Natural killer cell (primary cell): ENCODE results near the gene QSOX1. TPM values are rescaled to one million over a fixed set of nuclear protein-coding genes. Genes with fewer than 3 reads are reported as not detected.
"Not testable (repeated sequence)": the region's sequence is repeated elsewhere in the genome, so short reads cannot be mapped to it uniquely, and the experiment has no call there.

Source experiments
- ATAC-seq, 3 donors: fragments of 150-1000 bp in 2 of 3; fragments of 200-7000 bp in 1 of 3; cut with Tn5 transposase; 1 replicate in 1 of 3; 2 replicates in 2 of 3; pipeline ENCODE4 v1.10.0; 2021; ENCODE audit warnings: mild to moderate bottlenecking in 2 of 3, moderate library complexity in 2 of 3
- DNase-seq, 2 donors: peaks; one replicate each; pipeline versions ENCODE4 v3.0.0 to v3.0.0-alpha.2; 2013 to 2021; ENCODE audit warnings: mixed read lengths in 1 of 2
- H3K27ac ChIP-seq: one replicate; pipeline ENCODE4 v1.5.1; 2013; ENCODE audit warnings: mild to moderate bottlenecking, low read length
- H3K27me3 ChIP-seq: one replicate; pipeline ENCODE4 v1.6.1; 2013; ENCODE audit warnings: low read length; ENCODE audit not compliant: control insufficient read depth, insufficient read depth
- H3K36me3 ChIP-seq: one replicate; pipeline ENCODE4 v1.6.1; 2013; ENCODE audit warnings: low read length; ENCODE audit not compliant: control insufficient read depth, insufficient read depth
- H3K4me1 ChIP-seq: one replicate; pipeline ENCODE4 v1.6.1; 2013; ENCODE audit warnings: low read length; ENCODE audit not compliant: control insufficient read depth, insufficient read depth
- H3K4me3 ChIP-seq: one replicate; pipeline ENCODE4 v1.5.1; 2013; ENCODE audit warnings: low read length
- H3K9me3 ChIP-seq: one replicate; pipeline ENCODE4 v1.6.1; 2013; ENCODE audit warnings: low read length; ENCODE audit not compliant: control insufficient read depth, insufficient read depth
- H3K27ac Mint-ChIP-seq, 2 donors: one replicate each; pipeline ENCODE4 v1.8.0; 2022; ENCODE audit warnings: mild to moderate bottlenecking in 2 of 2, mixed read lengths in 2 of 2, moderate library complexity in 1 of 2
- H3K27me3 Mint-ChIP-seq, 2 donors: one replicate each; pipeline ENCODE4 v1.8.0; 2022; ENCODE audit warnings: low read depth in 2 of 2, mixed read lengths in 2 of 2
- H3K36me3 Mint-ChIP-seq: one replicate; pipeline ENCODE4 v1.8.0; 2022; ENCODE audit warnings: mixed read lengths
- H3K4me1 Mint-ChIP-seq, 2 donors: one replicate each; pipeline ENCODE4 v1.8.0; 2022; ENCODE audit warnings: mixed read lengths in 2 of 2
- H3K4me3 Mint-ChIP-seq: one replicate; pipeline ENCODE4 v1.8.0; 2022; ENCODE audit warnings: mild to moderate bottlenecking, moderate library complexity, mixed read lengths
- H3K9me3 Mint-ChIP-seq, 2 donors: one replicate each; pipeline ENCODE4 v1.8.0; 2022; ENCODE audit warnings: mixed read lengths in 2 of 2
- WGBS: methylation state at CpG from one replicate; pipeline ENCODE4 v1.1.7; 2013; ENCODE audit warnings: missing lambda C conversion rate; ENCODE audit not compliant: insufficient coverage; 5-methylcytosine and 5-hydroxymethylcytosine counted together
- intact Hi-C: fragments of 100-400 bp; cut with micrococcal nuclease; formaldehyde crosslinking; loops from one replicate; pipeline ENCODE4 v1.14.2; 2022
- total RNA-seq, 4 donors: library from RNA; stranded (reverse); fragments of 120-200 nt in 1 of 4; gene quantifications; one replicate each; pipeline versions ENCODE4 v1.2.3 to v1.2.4, GENCODE V29; 2013 to 2022
- TF ChIP-seq, protein P1 (sequence below): fragments of 200-600 bp; IDR thresholded peaks from one replicate; pipeline ENCODE4 v1.8.0; 2022; ENCODE audit warnings: antibody characterized with exemption

Gene QSOX1
- total RNA-seq, 3 donors from 2014 or later (not counting 1 experiment from before 2014, with no cell fraction given), result 31.0 to 42.7 (median 38.2) TPM

DNA sequence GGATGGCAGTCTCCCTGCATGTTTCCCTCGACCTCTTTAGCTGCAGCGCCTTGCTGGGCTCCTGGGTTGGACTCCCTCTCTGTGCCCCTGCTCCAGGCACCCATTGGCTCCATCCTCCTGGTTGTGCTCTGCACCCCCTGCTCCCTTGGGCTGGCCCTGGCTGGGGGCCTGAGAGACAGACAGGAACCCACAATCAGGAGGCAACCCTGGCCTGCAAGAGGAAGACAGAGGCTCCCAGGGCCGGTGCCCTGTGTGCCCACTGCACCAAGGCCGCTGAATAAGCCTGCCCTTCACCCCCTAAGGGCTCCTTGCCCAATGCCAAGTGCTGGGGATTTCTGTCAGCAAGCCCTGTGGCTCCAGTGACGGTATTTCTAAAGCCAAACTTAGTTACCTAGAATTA is 43.9 kb downstream of the QSOX1 start:
- Histone ChIP-seq H3K27me3 (no peaks in the 10 kb centered on the region), H3K36me3 (peaks cover 4% of the 10 kb centered on the region), H3K27ac (no peak overlapping the region), H3K4me3 (no peak overlapping the region), H3K9me3 (no peaks in the 10 kb centered on the region), H3K4me1 (peaks cover 12% of the 10 kb centered on the region)
- H3K4me3 Mint-ChIP-seq, result no peak overlapping the region
- no peaks in the 10 kb centered on the region for H3K36me3 Mint-ChIP-seq
- H3K9me3 Mint-ChIP-seq, result no peaks in the 10 kb centered on the region
- H3K27ac Mint-ChIP-seq, result no peak overlapping the region
- peaks cover 6 to 14% of the 10 kb centered on the region in 2 donors for H3K4me1 Mint-ChIP-seq
- DNase-seq (no peak), ATAC-seq (no peak)
- TF ChIP-seq, protein P1, sequence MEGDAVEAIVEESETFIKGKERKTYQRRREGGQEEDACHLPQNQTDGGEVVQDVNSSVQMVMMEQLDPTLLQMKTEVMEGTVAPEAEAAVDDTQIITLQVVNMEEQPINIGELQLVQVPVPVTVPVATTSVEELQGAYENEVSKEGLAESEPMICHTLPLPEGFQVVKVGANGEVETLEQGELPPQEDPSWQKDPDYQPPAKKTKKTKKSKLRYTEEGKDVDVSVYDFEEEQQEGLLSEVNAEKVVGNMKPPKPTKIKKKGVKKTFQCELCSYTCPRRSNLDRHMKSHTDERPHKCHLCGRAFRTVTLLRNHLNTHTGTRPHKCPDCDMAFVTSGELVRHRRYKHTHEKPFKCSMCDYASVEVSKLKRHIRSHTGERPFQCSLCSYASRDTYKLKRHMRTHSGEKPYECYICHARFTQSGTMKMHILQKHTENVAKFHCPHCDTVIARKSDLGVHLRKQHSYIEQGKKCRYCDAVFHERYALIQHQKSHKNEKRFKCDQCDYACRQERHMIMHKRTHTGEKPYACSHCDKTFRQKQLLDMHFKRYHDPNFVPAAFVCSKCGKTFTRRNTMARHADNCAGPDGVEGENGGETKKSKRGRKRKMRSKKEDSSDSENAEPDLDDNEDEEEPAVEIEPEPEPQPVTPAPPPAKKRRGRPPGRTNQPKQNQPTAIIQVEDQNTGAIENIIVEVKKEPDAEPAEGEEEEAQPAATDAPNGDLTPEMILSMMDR, result no peak
- WGBS, result 91% methylated on average over 5 of the region's 5 CpGs
- H3K27me3 Mint-ChIP-seq, result no peaks in the 10 kb centered on the region
- intact Hi-C loops, result no loop called here

DNA sequence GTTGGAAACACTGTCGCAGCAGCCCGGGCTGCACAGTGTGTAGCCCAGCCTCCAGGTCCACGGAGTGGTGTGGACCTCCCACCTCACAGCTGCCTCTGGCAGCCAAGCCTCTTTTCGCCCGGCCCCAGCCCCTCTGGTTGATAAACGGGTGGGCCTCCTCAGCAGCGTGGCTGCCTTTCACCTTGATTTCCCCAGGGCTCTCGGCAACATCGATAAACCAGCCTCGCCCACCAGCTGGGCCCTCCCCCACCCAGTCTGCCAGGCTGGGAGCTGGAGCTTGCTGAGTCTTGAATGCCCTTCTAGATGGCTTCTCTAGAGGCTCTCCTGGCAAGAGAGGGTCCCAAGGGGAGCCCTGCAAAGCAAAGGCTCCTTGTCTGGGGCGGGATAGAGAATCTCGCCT is 44.3 kb downstream of the QSOX1 start:
- intact Hi-C loops, result no loop called here
- H3K36me3 ChIP-seq, result peaks cover 4% of the 10 kb centered on the region
- no peaks in the 10 kb centered on the region for H3K27me3 ChIP-seq
- peaks cover 8% of the 10 kb centered on the region for H3K4me1 ChIP-seq
- no peaks in the 10 kb centered on the region for H3K9me3 Mint-ChIP-seq
- H3K4me3 Mint-ChIP-seq, result no peak overlapping the region
- H3K9me3 ChIP-seq, result no peaks in the 10 kb centered on the region
- no peak overlapping the region for H3K27ac ChIP-seq
- H3K4me1 Mint-ChIP-seq, result peaks cover 6 to 10% of the 10 kb centered on the region in 2 donors
- no peaks in the 10 kb centered on the region for H3K36me3 Mint-ChIP-seq
- no peaks in the 10 kb centered on the region for H3K27me3 Mint-ChIP-seq
- DNase-seq (no peak), ATAC-seq (no peak)
- TF ChIP-seq, protein P1, result no peak
- H3K4me3 ChIP-seq, result no peak overlapping the region
- no peak overlapping the region for H3K27ac Mint-ChIP-seq
- WGBS, result 97% methylated on average over 12 of the region's 12 CpGs

DNA sequence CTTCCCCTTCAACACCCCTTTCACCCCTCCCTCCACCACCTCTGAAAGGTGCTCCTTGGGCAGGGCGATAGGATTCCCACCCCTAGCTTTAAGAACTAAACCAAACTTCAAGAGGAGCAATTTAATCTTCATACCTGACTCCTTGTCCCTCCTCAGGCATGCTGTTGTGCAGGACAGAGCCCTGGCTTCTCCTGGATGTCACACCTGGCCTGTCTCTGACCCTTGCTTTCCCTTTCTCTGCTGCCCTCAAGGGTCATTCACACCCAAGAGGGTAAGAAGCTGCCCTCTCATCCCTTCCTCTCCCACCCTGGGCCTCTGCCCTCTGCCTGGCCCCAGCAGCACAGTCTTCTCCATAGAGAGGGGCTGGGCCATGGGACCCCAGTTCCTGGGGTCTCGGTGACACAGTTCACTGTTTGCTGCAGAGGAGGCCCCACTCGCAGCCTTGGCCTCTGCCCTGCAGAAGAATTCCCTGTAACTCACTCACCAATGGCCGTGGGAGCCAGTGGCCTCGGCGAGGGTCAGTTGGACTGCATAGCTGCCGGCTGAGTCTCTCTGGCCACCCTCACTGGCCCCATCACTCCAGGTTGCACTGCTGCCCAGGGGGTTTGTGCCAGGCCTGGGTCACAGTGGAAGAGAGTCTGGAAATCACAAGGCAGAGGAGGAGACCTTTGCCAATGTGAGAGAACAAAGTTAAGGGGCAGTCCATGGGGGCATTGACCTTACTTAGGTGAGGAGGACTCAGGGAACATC is 47.0 kb downstream of the QSOX1 start:
- no peak overlapping the region for H3K4me3 Mint-ChIP-seq
- intact Hi-C loops, result no loop called here
- H3K9me3 Mint-ChIP-seq, result no peaks in the 10 kb centered on the region
- no peak overlapping the region for H3K4me3 ChIP-seq
- DNase-seq (no peak), ATAC-seq (no peak)
- TF ChIP-seq, protein P1, result no peak
- no peak overlapping the region for H3K27ac ChIP-seq
- 95% methylated on average over 7 of the region's 7 CpGs for WGBS
- no peaks in the 10 kb centered on the region for H3K27me3 Mint-ChIP-seq
- H3K4me1 ChIP-seq, result peaks cover 7% of the 10 kb centered on the region
- H3K36me3 Mint-ChIP-seq, result no peaks in the 10 kb centered on the region
- H3K27me3 ChIP-seq, result no peaks in the 10 kb centered on the region
- peaks cover under 1% of the 10 kb centered on the region for H3K36me3 ChIP-seq
- H3K9me3 ChIP-seq, result no peaks in the 10 kb centered on the region
- H3K4me1 Mint-ChIP-seq, result peaks cover 0 to 9% of the 10 kb centered on the region in 2 donors
- no peak overlapping the region for H3K27ac Mint-ChIP-seq

DNA sequence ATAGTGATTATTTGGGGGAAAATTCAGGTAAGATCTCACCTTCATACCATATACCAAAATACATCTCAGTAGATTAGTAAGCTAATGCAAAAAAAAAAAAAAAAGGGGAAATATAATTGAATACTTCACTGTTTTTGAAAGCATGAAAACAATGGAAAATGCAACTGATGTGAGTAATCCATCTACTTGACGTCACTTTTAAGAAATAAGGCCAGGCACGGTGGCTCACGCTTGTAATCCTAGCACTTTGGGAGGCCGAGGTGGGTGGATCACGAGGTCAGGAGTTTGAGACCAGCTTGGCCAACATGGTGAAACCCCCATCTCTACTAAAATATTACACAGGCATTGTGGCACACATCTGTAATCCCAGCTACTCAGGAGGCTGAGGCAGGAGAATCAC is 47.9 kb downstream of the QSOX1 start:
- H3K27ac ChIP-seq, H3K4me1 ChIP-seq, H3K4me3 ChIP-seq, H3K27me3 ChIP-seq, ATAC-seq, H3K4me1 Mint-ChIP-seq, DNase-seq, H3K9me3 Mint-ChIP-seq, H3K27ac Mint-ChIP-seq, H3K4me3 Mint-ChIP-seq, H3K9me3 ChIP-seq, intact Hi-C loops, H3K36me3 ChIP-seq, H3K36me3 Mint-ChIP-seq, H3K27me3 Mint-ChIP-seq: not testable (repeated sequence)
- WGBS, result 95% methylated on average over 5 of the region's 5 CpGs
